Cardiac muscle cell (in vitro differentiated cells and primary cell): Measurements from ENCODE around the gene KMT2A. TPM values are rescaled to one million over a fixed set of nuclear protein-coding genes. Genes with fewer than 3 reads are reported as not detected.

Source experiments
- DNase-seq, 2 donors: peaks; one replicate each; pipeline versions ENCODE4 v3.0.0 to v3.0.0-alpha.2; 2010 to 2017; ENCODE audit warnings: low read depth in 1 of 2, low spot score in 1 of 2
- H3K27ac ChIP-seq: fragments of 200-600 bp; sonication (generic); 2 replicates; pipeline ENCODE4 v1.5.1; 2016
- H3K27me3 ChIP-seq: fragments of 200-600 bp; sonication (generic); 2 replicates; pipeline ENCODE4 v1.6.0; 2016; ENCODE audit warnings: control low read depth
- H3K36me3 ChIP-seq: fragments of 200-600 bp; sonication (generic); 2 replicates; pipeline ENCODE4 v1.5.1; 2016; ENCODE audit warnings: control low read depth
- H3K4me1 ChIP-seq: fragments of 200-600 bp; sonication (generic); 2 replicates; pipeline ENCODE4 v1.8.1; 2017; ENCODE audit warnings: low read depth, mild to moderate bottlenecking, mixed run types
- H3K4me3 ChIP-seq: fragments of 200-600 bp; sonication (generic); 2 replicates; pipeline ENCODE4 v1.5.1; 2016; ENCODE audit warnings: mild to moderate bottlenecking
- H3K9me3 ChIP-seq: fragments of 200-600 bp; sonication (generic); 2 replicates; pipeline ENCODE4 v1.5.1; 2017; ENCODE audit warnings: low read depth, mild to moderate bottlenecking, control low read depth
- polyA plus RNA-seq: library from polyadenylated mRNA; unstranded; fragments of >200 nt; fragmentation: Nextera tagmentation; extraction: Ambion mirVana; gene quantifications from 2 replicates; pipeline ENCODE4 v1.2.1, GENCODE V29; 2016
- total RNA-seq: library from RNA; depleted of rRNA; stranded (reverse); fragments of >200 nt; gene quantifications from 2 replicates; pipeline ENCODE4 v1.2.3, GENCODE V29; 2016
- TF ChIP-seq, protein P1 (sequence below): IDR thresholded peaks from 2 replicates; pipeline ENCODE4 v1.5.1; 2012; ENCODE audit warnings: low read depth, mild to moderate bottlenecking, low read length

The KMT2A gene
- total and polyA plus RNA-seq, 2 experiments from 2014 or later: 28.0 to 48.2 TPM

DNA sequence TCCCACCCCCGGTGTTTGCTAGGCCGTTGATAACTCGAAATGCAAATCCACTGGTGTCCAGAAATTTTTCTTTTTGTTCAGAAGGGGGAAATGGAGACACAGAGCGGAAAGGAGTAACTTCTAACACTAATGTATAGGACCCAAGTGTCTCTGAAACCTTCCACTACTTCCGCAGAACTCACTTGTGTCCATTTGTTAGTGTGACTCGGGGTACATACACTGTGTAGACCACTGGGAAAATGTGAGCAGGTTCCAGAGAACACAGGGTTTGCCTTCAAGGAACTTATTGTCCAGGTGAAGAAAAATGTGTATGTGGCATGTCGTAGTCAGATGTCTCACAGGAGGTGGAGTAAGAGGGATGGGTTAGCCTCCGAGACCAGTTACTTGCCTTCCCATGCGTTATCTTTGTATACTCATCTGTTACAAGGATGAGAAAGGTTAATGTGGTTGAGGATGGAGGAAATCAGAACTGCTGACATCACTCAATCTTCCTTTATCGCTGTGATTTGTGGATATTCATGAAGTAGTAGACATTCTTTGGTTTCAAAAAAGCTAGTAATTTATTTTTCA, 136.8 kb downstream of the KMT2A start:
- H3K9me3 ChIP-seq: no peaks in the 10 kb centered on the region
- H3K4me3 ChIP-seq: peak overlapping the region; percentile 95
- TF ChIP-seq, protein P1, sequence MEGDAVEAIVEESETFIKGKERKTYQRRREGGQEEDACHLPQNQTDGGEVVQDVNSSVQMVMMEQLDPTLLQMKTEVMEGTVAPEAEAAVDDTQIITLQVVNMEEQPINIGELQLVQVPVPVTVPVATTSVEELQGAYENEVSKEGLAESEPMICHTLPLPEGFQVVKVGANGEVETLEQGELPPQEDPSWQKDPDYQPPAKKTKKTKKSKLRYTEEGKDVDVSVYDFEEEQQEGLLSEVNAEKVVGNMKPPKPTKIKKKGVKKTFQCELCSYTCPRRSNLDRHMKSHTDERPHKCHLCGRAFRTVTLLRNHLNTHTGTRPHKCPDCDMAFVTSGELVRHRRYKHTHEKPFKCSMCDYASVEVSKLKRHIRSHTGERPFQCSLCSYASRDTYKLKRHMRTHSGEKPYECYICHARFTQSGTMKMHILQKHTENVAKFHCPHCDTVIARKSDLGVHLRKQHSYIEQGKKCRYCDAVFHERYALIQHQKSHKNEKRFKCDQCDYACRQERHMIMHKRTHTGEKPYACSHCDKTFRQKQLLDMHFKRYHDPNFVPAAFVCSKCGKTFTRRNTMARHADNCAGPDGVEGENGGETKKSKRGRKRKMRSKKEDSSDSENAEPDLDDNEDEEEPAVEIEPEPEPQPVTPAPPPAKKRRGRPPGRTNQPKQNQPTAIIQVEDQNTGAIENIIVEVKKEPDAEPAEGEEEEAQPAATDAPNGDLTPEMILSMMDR: no peak
- H3K27ac ChIP-seq: peak overlapping the region; percentile 98
- no peaks in the 10 kb centered on the region for H3K27me3 ChIP-seq
- peak in 1 of 2 donors; percentile 46 for DNase-seq
- H3K4me1 ChIP-seq: peaks cover 15% of the 10 kb centered on the region
- H3K36me3 ChIP-seq: no peaks in the 10 kb centered on the region

- no peak overlapping the region for H3K4me3 ChIP-seq
- TF ChIP-seq, protein P1: no peak
- no peaks in the 10 kb centered on the region for H3K9me3 ChIP-seq
- H3K27me3 ChIP-seq: no peaks in the 10 kb centered on the region
- H3K36me3 ChIP-seq: no peaks in the 10 kb centered on the region
- H3K4me1 ChIP-seq: peaks cover 15% of the 10 kb centered on the region
- DNase-seq: no peak
- no peak overlapping the region for H3K27ac ChIP-seq
Measured at GRCh38 chr11:118574636-118575035, 138.3 kb downstream of the KMT2A start.

Other genes starting within 250 kb of the KMT2A start
- not detected in 2 replicates for gene JAML, start 211.5 kb upstream of the KMT2A start, total RNA-seq
- gene JAML, start 211.5 kb upstream of the KMT2A start, polyA plus RNA-seq: not detected in 2 replicates
- 0.12 and 0.49 TPM in 2 replicates for gene MPZL3, start 184.1 kb upstream of the KMT2A start, total RNA-seq
- gene MPZL3, start 184.1 kb upstream of the KMT2A start, polyA plus RNA-seq: 0.07 TPM in 1 of 2 replicates, not detected in the other
- 0.39 TPM in 1 of 2 replicates, not detected in the other for gene MPZL2, start 172.2 kb upstream of the KMT2A start, total RNA-seq
- gene MPZL2, start 172.2 kb upstream of the KMT2A start, polyA plus RNA-seq: 0.13 TPM in 1 of 2 replicates, not detected in the other
- gene CD3E, start 131.8 kb upstream of the KMT2A start, total RNA-seq: not detected in 2 replicates
- not detected in 2 replicates for gene CD3E, start 131.8 kb upstream of the KMT2A start, polyA plus RNA-seq
- gene CD3D, start 93.8 kb upstream of the KMT2A start, total RNA-seq: not detected in 2 replicates
- gene CD3D, start 93.8 kb upstream of the KMT2A start, polyA plus RNA-seq: not detected in 2 replicates
- gene CD3G, start 92.1 kb upstream of the KMT2A start, total RNA-seq: not detected in 2 replicates
- not detected in 2 replicates for gene CD3G, start 92.1 kb upstream of the KMT2A start, polyA plus RNA-seq
- 23.6 and 25.9 TPM in 2 replicates for gene UBE4A, start 76.9 kb upstream of the KMT2A start, total RNA-seq
- 17.4 and 26.6 TPM in 2 replicates for gene UBE4A, start 76.9 kb upstream of the KMT2A start, polyA plus RNA-seq
- gene ATP5MG, start 34.9 kb upstream of the KMT2A start, total RNA-seq: 65.3 and 90.5 TPM in 2 replicates
- 734 and 884 TPM in 2 replicates for gene ATP5MG, start 34.9 kb upstream of the KMT2A start, polyA plus RNA-seq
- 8.2 and 11.3 TPM in 2 replicates for gene TTC36, start 91.0 kb downstream of the KMT2A start, total RNA-seq
- gene TTC36, start 91.0 kb downstream of the KMT2A start, polyA plus RNA-seq: 4.6 and 5.6 TPM in 2 replicates
- 50.0 and 51.3 TPM in 2 replicates for gene TMEM25, start 94.7 kb downstream of the KMT2A start, total RNA-seq
- 34.9 and 41.1 TPM in 2 replicates for gene TMEM25, start 94.7 kb downstream of the KMT2A start, polyA plus RNA-seq
- 22.0 and 25.2 TPM in 2 replicates for gene IFT46, start 129.4 kb downstream of the KMT2A start, total RNA-seq
- gene IFT46, start 129.4 kb downstream of the KMT2A start, polyA plus RNA-seq: 24.5 and 24.8 TPM in 2 replicates
- gene ARCN1, start 135.9 kb downstream of the KMT2A start, total RNA-seq: 77.6 and 94.3 TPM in 2 replicates
- gene ARCN1, start 135.9 kb downstream of the KMT2A start, polyA plus RNA-seq: 117 and 124 TPM in 2 replicates
- 95.7 and 126 TPM in 2 replicates for gene PHLDB1, start 171.1 kb downstream of the KMT2A start, total RNA-seq
- gene PHLDB1, start 171.1 kb downstream of the KMT2A start, polyA plus RNA-seq: 56.7 and 60.2 TPM in 2 replicates
- not detected in 2 replicates for gene TREH, start 243.2 kb downstream of the KMT2A start, total RNA-seq
- gene TREH, start 243.2 kb downstream of the KMT2A start, polyA plus RNA-seq: 0.42 TPM in 1 of 2 replicates, not detected in the other